Heart right ventricle (tissue), 16 donors: ENCODE measurements around the gene ABCA10. TPM values are rescaled to one million over a fixed set of nuclear protein-coding genes. Genes with fewer than 3 reads are reported as not detected.
A peak's percentile ranks its signal among the peaks of the same experiment; 100 is the strongest.

Experiments
- ATAC-seq, 8 donors: fragments of 200-7000 bp; cut with Tn5 transposase; one replicate each; pipeline ENCODE4 v1.9.1; 2020; ENCODE audit warnings: mild to moderate bottlenecking in 8 of 8, moderate library complexity in 8 of 8, moderate number of reproducible peaks in 1 of 8
- DNase-seq, 2 donors: peaks; one replicate each; pipeline ENCODE4 v3.0.0-alpha.2; 2020
- H3K27ac ChIP-seq, 10 donors: fragments of 200-600 bp; sonication (generic) in 2 of 10; one replicate each; pipeline versions ENCODE4 v1.5.0 to v1.8.0; 2020 to 2022; ENCODE audit warnings: mild to moderate bottlenecking in 3 of 10
- H3K27me3 ChIP-seq, 7 donors: fragments of 200-600 bp; one replicate each; pipeline ENCODE4 v1.8.0; 2021 to 2022; ENCODE audit warnings: mild to moderate bottlenecking in 2 of 7
- H3K36me3 ChIP-seq, 9 donors: fragments of 200-600 bp; sonication (generic) in 1 of 9; one replicate each; pipeline versions ENCODE4 v1.5.0 to v1.8.0; 2020 to 2022; ENCODE audit warnings: mild to moderate bottlenecking in 2 of 9
- H3K4me1 ChIP-seq, 9 donors: fragments of 200-600 bp; sonication (generic) in 1 of 9; one replicate each; pipeline versions ENCODE4 v1.5.0 to v1.8.0; 2020 to 2022; ENCODE audit warnings: mild to moderate bottlenecking in 4 of 9
- H3K4me3 ChIP-seq, 10 donors: fragments of 200-600 bp; sonication (generic) in 2 of 10; one replicate each; pipeline versions ENCODE4 v1.5.0 to v1.8.0; 2020 to 2022; ENCODE audit warnings: mild to moderate bottlenecking in 7 of 10, moderate library complexity in 2 of 10
- H3K9me3 ChIP-seq, 11 donors: fragments of 200-600 bp in 10 of 11; sonication (generic) in 2 of 11; one replicate each; pipeline versions ENCODE4 v1.5.0 to v1.8.0; 2013 to 2022; ENCODE audit warnings: mild to moderate bottlenecking in 2 of 11, control low read depth in 1 of 11, moderate library complexity in 1 of 11
- WGBS, 2 donors: extraction: QIAGEN DNeasy Blood & Tissue Kit; methylation state at CpG; one replicate each; pipeline ENCODE4 v1.1.7; 2013; ENCODE audit warnings: inconsistent platforms in 1 of 2; 5-methylcytosine and 5-hydroxymethylcytosine counted together
- intact Hi-C, 10 donors: fragments of 100-400 bp; cut with DNase I; formaldehyde crosslinking; loops; one replicate each; pipeline versions ENCODE4 v1.11.1 to v1.14.2; 2022
- polyA plus RNA-seq, 2 donors: library from polyadenylated mRNA; stranded (reverse); fragments of 200-250 nt; gene quantifications; one replicate each; pipeline ENCODE4 v1.2.3, GENCODE V29; 2013
- total RNA-seq, 10 donors: library from RNA; stranded (reverse); fragmentation: NEBNext Ultra II Directional in 3 of 10; extraction: Animal tissue kit (Norgen Biotek cat#: 25700) in 3 of 10; gene quantifications; one replicate each; pipeline versions ENCODE4 v1.2.1 to v1.2.4, GENCODE V29; 2021 to 2023
- TF ChIP-seq, protein P1 (sequence below), 9 donors: fragments of 200-600 bp; sonication (generic) in 2 of 9; IDR thresholded peaks; one replicate each; pipeline versions ENCODE4 v1.5.0 to v1.8.0; 2021 to 2022; ENCODE audit warnings: antibody characterized with exemption in 9 of 9, mild to moderate bottlenecking in 5 of 9, moderate library complexity in 1 of 9
- donor health status: Arrhythmogenic right ventricular cardiomyopathy.
- donor health status: ischemic (EF 13 %, LVEDD 7.1; RV severe dilation, severe dysfunction).
- donor health status: healthy with polysubstance abuse.
- donor health status: DM: no; HTN: yes; CAD: no.
- donor health status: DM: no; HTN: no; CAD: no.
- donor health status: ischemic (EF 25% LVEDD 6.9; RV normal size, moderate dysfunction).
- donor health status: ischemic (EF 25% LVEDD 5.7; RV mildly dilated, moderate dysfunction).
- donor health status: healthy.
- donor health status: DM: yes; HTN: yes; CAD: no.
- donor health status: Ischemic cardiomyopathy.
- donor health status: ischemic (EF 35%, LVEDD 5.7; RV mildly dilated, moderate dysfunction).
- donor health status: nonischemic (EF 11% LVEDD 7.7; RV severe dilation, severe dysfunction).
- donor health status: DM: yes; HTN: yes; CAD: no.
- donor health status: PGD.
- donor health status: ischemic (EF 29% LVEDD 5.4; RV normal size, mild dysfunction).
- donor health status: nonischemic (EF 23%, LVEDD 6.1; RV moderate dilation, normal function).

ABCA10 gene
- total and polyA plus RNA-seq, 12 donors: 1.0 to 60.9 (median 3.6) TPM

DNA sequence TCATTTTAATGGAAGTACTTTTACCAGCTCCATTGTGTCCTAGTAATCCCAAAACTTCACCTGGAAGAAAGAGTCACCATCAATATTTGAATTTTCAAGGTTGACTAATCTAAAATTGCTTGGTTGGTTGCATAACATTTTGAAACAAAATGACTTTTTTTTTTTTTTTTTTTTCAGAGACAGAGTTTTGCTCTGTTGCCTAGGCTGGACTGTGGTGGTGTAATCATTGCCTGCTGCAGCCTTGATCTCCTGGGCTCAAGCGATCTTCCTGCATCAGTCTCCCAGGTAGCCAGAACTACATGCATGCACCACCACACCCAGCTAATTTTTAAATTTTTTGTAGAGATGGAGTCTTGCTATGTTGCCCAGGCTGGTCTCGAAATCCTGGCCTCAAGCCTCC lies 74.4 kb downstream of the ABCA10 start:
- Histone ChIP-seq H3K4me1 (no peaks in the 10 kb centered on the region), H3K36me3 (peaks cover 0 to 59% (median 6%) of the 10 kb centered on the region in 9 donors), H3K9me3 (peaks cover 0 to 6% (median 0%) of the 10 kb centered on the region in 11 donors), H3K27ac (no peak overlapping the region), H3K4me3 (no peak overlapping the region), H3K27me3 (no peaks in the 10 kb centered on the region)
- 94 to 95% methylated on average over 2 of the region's 2 CpGs for WGBS, 2 donors
- TF ChIP-seq, protein P1, sequence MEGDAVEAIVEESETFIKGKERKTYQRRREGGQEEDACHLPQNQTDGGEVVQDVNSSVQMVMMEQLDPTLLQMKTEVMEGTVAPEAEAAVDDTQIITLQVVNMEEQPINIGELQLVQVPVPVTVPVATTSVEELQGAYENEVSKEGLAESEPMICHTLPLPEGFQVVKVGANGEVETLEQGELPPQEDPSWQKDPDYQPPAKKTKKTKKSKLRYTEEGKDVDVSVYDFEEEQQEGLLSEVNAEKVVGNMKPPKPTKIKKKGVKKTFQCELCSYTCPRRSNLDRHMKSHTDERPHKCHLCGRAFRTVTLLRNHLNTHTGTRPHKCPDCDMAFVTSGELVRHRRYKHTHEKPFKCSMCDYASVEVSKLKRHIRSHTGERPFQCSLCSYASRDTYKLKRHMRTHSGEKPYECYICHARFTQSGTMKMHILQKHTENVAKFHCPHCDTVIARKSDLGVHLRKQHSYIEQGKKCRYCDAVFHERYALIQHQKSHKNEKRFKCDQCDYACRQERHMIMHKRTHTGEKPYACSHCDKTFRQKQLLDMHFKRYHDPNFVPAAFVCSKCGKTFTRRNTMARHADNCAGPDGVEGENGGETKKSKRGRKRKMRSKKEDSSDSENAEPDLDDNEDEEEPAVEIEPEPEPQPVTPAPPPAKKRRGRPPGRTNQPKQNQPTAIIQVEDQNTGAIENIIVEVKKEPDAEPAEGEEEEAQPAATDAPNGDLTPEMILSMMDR (IDR thresholded peaks at IDR 0.05): no peak
- intact Hi-C loops: no loop called here
- DNase-seq (no peak), ATAC-seq (no peak)

DNA sequence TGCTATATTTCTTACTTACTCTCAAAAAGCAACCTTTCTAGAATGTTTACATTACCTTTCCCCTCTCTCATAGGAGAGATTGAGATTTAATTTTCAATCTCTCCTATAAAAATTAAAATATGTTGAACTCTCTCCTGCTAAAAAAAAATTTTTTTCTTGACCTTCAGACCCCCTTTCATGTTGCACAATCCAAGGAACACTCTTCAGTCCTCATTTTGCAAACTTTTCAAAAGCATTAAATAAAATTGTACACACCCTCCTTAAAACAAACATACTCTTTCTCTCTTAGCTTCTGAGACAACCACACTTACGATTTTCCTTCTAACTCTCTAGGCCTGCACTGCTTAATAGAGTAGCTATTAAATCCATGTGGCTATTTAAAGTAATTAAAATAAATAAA lies 78.3 kb downstream of the ABCA10 start:
- DNase-seq: no peak
- TF ChIP-seq, protein P1 (IDR thresholded peaks at IDR 0.05): no peak
- Histone ChIP-seq H3K9me3 (no peaks in the 10 kb centered on the region), H3K4me3 (no peak overlapping the region), H3K27ac (no peak overlapping the region), H3K27me3 (no peaks in the 10 kb centered on the region), H3K36me3 (peaks cover 0 to 66% (median 8%) of the 10 kb centered on the region in 9 donors), H3K4me1 (no peaks in the 10 kb centered on the region)
- intact Hi-C loops: no loop called here
- ATAC-seq: no peak
- WGBS, 2 donors: 68 to 70% methylated on average over 1 of the region's 1 CpG

- 76 to 93% methylated on average over 2 of the region's 2 CpGs for WGBS, 2 donors
- Histone ChIP-seq H3K4me3 (no peak overlapping the region), H3K27me3 (no peaks in the 10 kb centered on the region), H3K27ac (no peak overlapping the region), H3K36me3 (peaks cover 0 to 45% (median 3%) of the 10 kb centered on the region in 9 donors), H3K9me3 (no peaks in the 10 kb centered on the region), H3K4me1 (peaks cover 0 to 22% (median 0%) of the 10 kb centered on the region in 9 donors)
- DNase-seq (no peak), ATAC-seq (peak in 2 of 8 donors; percentile 41 to 55)
- TF ChIP-seq, protein P1 (IDR thresholded peaks at IDR 0.05): no peak
- intact Hi-C loops: no loop called here
These were observed 81.2 kb downstream of the ABCA10 start for GRCh38 chr17:69147460-69147859.

DNA sequence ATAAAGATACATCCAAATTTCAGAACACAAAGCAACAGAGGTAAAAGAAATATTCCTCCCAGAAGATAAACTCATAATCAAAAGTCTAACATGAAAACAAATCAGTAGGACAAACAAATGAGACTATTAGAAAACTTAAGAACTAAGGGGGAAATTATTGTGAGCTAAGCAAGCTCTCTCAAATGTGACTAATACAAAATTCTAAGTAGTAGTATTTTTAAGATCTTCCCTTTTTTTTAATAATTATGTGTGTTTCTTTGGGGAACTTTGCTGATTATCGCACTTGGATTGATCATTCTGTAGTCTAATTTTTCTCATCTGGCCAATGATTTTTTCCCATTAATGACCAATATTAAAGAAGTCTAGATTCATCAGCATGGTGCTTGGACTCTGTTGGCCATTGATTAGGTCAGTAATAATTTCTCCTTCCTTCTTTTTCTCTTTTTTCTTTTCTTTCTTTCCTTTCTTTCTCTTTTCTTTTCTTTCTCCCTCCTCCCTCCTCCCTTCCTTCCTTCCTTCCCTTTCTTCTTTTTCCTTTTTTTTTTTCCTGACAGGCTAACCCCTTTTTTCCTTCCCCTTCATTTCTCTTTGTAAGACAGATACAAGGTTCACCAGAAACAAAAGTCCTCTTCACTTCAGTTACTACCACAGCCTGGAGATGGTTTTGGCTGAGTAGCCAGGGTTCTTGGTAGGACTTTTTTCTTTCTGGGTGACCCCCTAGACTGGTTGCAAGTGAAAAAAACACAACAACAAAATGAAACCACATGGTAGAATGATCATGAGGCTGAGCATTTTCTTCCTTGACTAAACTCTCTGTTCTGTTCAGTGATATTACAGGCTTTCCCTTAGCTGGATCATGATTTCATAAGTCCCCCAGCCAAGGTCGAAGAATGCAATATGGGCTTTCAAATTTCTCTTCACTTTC lies 84.0 kb downstream of the ABCA10 start:
- ATAC-seq (no peak), DNase-seq (no peak)
- Histone ChIP-seq H3K36me3 (peaks cover 0 to 25% (median 0%) of the 10 kb centered on the region in 9 donors), H3K27me3 (no peaks in the 10 kb centered on the region), H3K4me1 (peaks cover 0 to 27% (median 0%) of the 10 kb centered on the region in 9 donors), H3K9me3 (no peaks in the 10 kb centered on the region), H3K4me3 (no peak overlapping the region), H3K27ac (peak overlapping the region in 2 of 10 donors; percentile 35 to 69)
- intact Hi-C loops: no loop called here
- 95 to 96% methylated on average over 2 of the region's 2 CpGs for WGBS, 2 donors
- TF ChIP-seq, protein P1 (IDR thresholded peaks at IDR 0.05): no peak
